Natural killer cell (primary cell): ENCODE measurements around the gene AOAH. TPM values are rescaled to one million over a fixed set of nuclear protein-coding genes. Genes with fewer than 3 reads are reported as not detected.
A peak's percentile ranks its signal among the peaks of the same experiment; 100 is the strongest.

Experiments used
- ATAC-seq, 3 donors: fragments of 150-1000 bp in 2 of 3; fragments of 200-7000 bp in 1 of 3; cut with Tn5 transposase; 1 replicate in 1 of 3; 2 replicates in 2 of 3; pipeline ENCODE4 v1.10.0; 2021; ENCODE audit warnings: mild to moderate bottlenecking in 2 of 3, moderate library complexity in 2 of 3
- DNase-seq, 2 donors: peaks; one replicate each; pipeline versions ENCODE4 v3.0.0 to v3.0.0-alpha.2; 2013 to 2021; ENCODE audit warnings: mixed read lengths in 1 of 2
- H3K27ac ChIP-seq: one replicate; pipeline ENCODE4 v1.5.1; 2013; ENCODE audit warnings: mild to moderate bottlenecking, low read length
- H3K27me3 ChIP-seq: one replicate; pipeline ENCODE4 v1.6.1; 2013; ENCODE audit warnings: low read length; ENCODE audit not compliant: control insufficient read depth, insufficient read depth
- H3K36me3 ChIP-seq: one replicate; pipeline ENCODE4 v1.6.1; 2013; ENCODE audit warnings: low read length; ENCODE audit not compliant: control insufficient read depth, insufficient read depth
- H3K4me1 ChIP-seq: one replicate; pipeline ENCODE4 v1.6.1; 2013; ENCODE audit warnings: low read length; ENCODE audit not compliant: control insufficient read depth, insufficient read depth
- H3K4me3 ChIP-seq: one replicate; pipeline ENCODE4 v1.5.1; 2013; ENCODE audit warnings: low read length
- H3K9me3 ChIP-seq: one replicate; pipeline ENCODE4 v1.6.1; 2013; ENCODE audit warnings: low read length; ENCODE audit not compliant: control insufficient read depth, insufficient read depth
- H3K27ac Mint-ChIP-seq, 2 donors: one replicate each; pipeline ENCODE4 v1.8.0; 2022; ENCODE audit warnings: mild to moderate bottlenecking in 2 of 2, mixed read lengths in 2 of 2, moderate library complexity in 1 of 2
- H3K27me3 Mint-ChIP-seq, 2 donors: one replicate each; pipeline ENCODE4 v1.8.0; 2022; ENCODE audit warnings: low read depth in 2 of 2, mixed read lengths in 2 of 2
- H3K36me3 Mint-ChIP-seq: one replicate; pipeline ENCODE4 v1.8.0; 2022; ENCODE audit warnings: mixed read lengths
- H3K4me1 Mint-ChIP-seq, 2 donors: one replicate each; pipeline ENCODE4 v1.8.0; 2022; ENCODE audit warnings: mixed read lengths in 2 of 2
- H3K4me3 Mint-ChIP-seq: one replicate; pipeline ENCODE4 v1.8.0; 2022; ENCODE audit warnings: mild to moderate bottlenecking, moderate library complexity, mixed read lengths
- H3K9me3 Mint-ChIP-seq, 2 donors: one replicate each; pipeline ENCODE4 v1.8.0; 2022; ENCODE audit warnings: mixed read lengths in 2 of 2
- CTCF ChIP-seq: fragments of 200-600 bp; IDR thresholded peaks from one replicate; pipeline ENCODE4 v1.8.0; 2022; ENCODE audit warnings: antibody characterized with exemption
- WGBS: methylation state at CpG from one replicate; pipeline ENCODE4 v1.1.7; 2013; ENCODE audit warnings: missing lambda C conversion rate; ENCODE audit not compliant: insufficient coverage; 5-methylcytosine and 5-hydroxymethylcytosine counted together
- intact Hi-C: fragments of 100-400 bp; cut with micrococcal nuclease; formaldehyde crosslinking; loops from one replicate; pipeline ENCODE4 v1.14.2; 2022
- total RNA-seq, 4 donors: library from RNA; stranded (reverse); fragments of 120-200 nt in 1 of 4; gene quantifications; one replicate each; pipeline versions ENCODE4 v1.2.3 to v1.2.4, GENCODE V29; 2013 to 2022

AOAH gene
- total RNA-seq, 3 donors from 2014 or later (not counting 1 experiment from before 2014, with no cell fraction given): 263 to 403 (median 312) TPM

- Mint-ChIP-seq H3K9me3 (no peaks in the 10 kb centered on the region), H3K36me3 (no peaks in the 10 kb centered on the region), H3K4me1 (peaks cover 30 to 39% of the 10 kb centered on the region in 2 donors), H3K27me3 (no peaks in the 10 kb centered on the region), H3K27ac (no peak overlapping the region), H3K4me3 (no peak overlapping the region)
- no peaks in the 10 kb centered on the region for H3K36me3 ChIP-seq
- H3K9me3 ChIP-seq: no peaks in the 10 kb centered on the region
- no peaks in the 10 kb centered on the region for H3K27me3 ChIP-seq
- no peak overlapping the region for H3K4me3 ChIP-seq
- H3K27ac ChIP-seq: no peak overlapping the region
- WGBS: 91% methylated on average over 7 of the region's 7 CpGs
- TF ChIP-seq CTCF: no peak
- no peak for DNase-seq
- intact Hi-C loops: no loop called here
- no peak for ATAC-seq
- peaks cover 15% of the 10 kb centered on the region for H3K4me1 ChIP-seq
Measured at GRCh38 chr7:36760856-36761762, 36.8 kb upstream of the AOAH start.

- WGBS: 63% methylated on average over 1 of the region's 1 CpG
- no peak overlapping the region for H3K4me3 ChIP-seq
- H3K27ac ChIP-seq: no peak overlapping the region
- H3K4me3 Mint-ChIP-seq: no peak overlapping the region
- ATAC-seq: no peak
- no peak for DNase-seq
- no peaks in the 10 kb centered on the region for H3K27me3 Mint-ChIP-seq
- no peak overlapping the region for H3K27ac Mint-ChIP-seq
- no peaks in the 10 kb centered on the region for H3K4me1 ChIP-seq
- H3K9me3 ChIP-seq: no peaks in the 10 kb centered on the region
- intact Hi-C loops: no loop called here
- no peaks in the 10 kb centered on the region for H3K36me3 Mint-ChIP-seq
- no peak for TF ChIP-seq CTCF
- H3K9me3 Mint-ChIP-seq: no peaks in the 10 kb centered on the region
- H3K36me3 ChIP-seq: no peaks in the 10 kb centered on the region
- H3K4me1 Mint-ChIP-seq: peaks cover 10 to 20% of the 10 kb centered on the region in 2 donors
- no peaks in the 10 kb centered on the region for H3K27me3 ChIP-seq
Measured at GRCh38 chr7:36758879-36759278, 34.6 kb upstream of the AOAH start.

GRCh38 chr7:36755484-36755883 lies 31.2 kb upstream of the AOAH start:
- Histone ChIP-seq H3K36me3 (no peaks in the 10 kb centered on the region), H3K4me1 (no peaks in the 10 kb centered on the region), H3K9me3 (no peaks in the 10 kb centered on the region), H3K27ac (no peak overlapping the region), H3K27me3 (no peaks in the 10 kb centered on the region), H3K4me3 (no peak overlapping the region)
- Mint-ChIP-seq H3K27me3 (no peaks in the 10 kb centered on the region), H3K9me3 (no peaks in the 10 kb centered on the region), H3K4me1 (peaks cover 0 to 11% of the 10 kb centered on the region in 2 donors), H3K4me3 (no peak overlapping the region), H3K27ac (peak overlapping the region in 1 of 2 donors; percentile 22), H3K36me3 (no peaks in the 10 kb centered on the region)
- DNase-seq (no peak), ATAC-seq (no peak)
- intact Hi-C loops: no loop called here
- no peak for TF ChIP-seq CTCF
- 79% methylated on average over 7 of the region's 8 CpGs for WGBS
